ENCODE results near the gene CENPM.

Gene CENPM

DNA sequence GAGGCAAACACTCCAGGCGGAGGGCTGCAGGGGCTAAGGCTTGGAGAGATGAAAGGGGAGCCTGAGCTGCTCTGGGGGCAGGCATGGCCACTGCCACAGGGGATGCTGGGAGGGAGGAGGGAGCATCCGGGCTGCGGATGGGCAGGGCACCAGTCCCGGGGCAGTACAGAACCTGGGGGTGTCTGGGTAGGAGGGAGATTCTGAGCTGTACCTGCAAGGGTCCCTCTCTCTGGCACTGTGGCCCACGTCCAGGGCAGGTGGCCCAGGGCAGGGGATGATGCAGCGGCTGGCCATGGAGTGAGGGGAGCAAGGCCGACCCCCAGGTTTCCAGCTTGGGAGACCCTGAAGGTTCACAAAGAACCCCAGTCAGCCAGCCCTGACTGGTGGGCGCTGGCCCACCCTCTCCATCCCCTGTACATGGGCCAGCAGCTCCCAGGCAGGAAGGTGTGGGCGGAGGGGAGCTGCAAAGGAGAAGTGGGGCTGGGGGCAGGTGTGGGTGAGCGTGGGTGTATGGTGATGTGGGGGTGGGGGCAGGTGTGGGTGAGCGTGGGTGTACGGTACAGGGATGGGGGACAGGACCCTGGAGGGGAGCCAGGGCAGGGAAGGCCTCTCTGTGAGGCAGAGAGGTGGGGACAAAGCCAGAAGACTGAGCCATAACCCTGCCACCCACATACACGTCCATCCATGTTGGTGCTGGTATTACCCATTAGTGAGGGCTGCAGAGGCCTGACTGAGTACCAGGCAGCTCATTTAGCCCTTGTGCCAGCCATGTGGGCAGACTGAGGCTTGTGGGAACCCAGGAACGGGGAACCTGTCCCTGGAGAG is 18.1 kb downstream of the CENPM start:
- H3K27me3 Mint-ChIP-seq = peaks cover 4% of the 10 kb centered on the region
- peak overlapping the region; percentile 31 for H3K27ac Mint-ChIP-seq
- H3K4me3 Mint-ChIP-seq = peak overlapping the region; percentile 20
- H3K4me1 Mint-ChIP-seq (ENCODE audit: low read depth) = peaks cover 43% of the 10 kb centered on the region
- peaks cover 4% of the 10 kb centered on the region for H3K36me3 Mint-ChIP-seq (ENCODE audit: low read depth)
- H3K9me3 Mint-ChIP-seq = no peaks in the 10 kb centered on the region

DNA sequence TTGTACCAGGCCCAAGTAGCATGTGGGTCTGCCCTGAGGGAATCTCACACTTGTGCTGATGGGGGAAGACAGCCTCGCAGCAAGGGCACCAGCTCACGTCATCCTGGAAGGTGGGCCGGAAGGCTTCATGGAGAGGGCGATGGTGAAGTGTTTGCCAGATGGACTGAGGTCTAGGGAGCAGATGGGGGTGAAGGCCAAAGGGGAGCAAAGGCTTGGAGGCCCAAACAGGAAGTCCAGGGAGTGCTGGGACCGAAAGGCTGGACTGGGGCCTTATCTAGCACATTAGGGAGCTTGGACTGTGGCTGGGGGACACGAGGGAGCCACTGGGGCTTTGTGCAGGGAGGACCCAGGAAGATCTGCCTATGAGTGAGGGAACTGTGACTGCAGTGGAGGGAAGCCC is 19.1 kb downstream of the CENPM start:
- H3K27ac Mint-ChIP-seq = peak overlapping the region; percentile 45
- peaks cover 4% of the 10 kb centered on the region for H3K36me3 Mint-ChIP-seq (ENCODE audit: low read depth)
- no peak overlapping the region for H3K4me3 Mint-ChIP-seq
- peaks cover 40% of the 10 kb centered on the region for H3K4me1 Mint-ChIP-seq (ENCODE audit: low read depth)
- no peaks in the 10 kb centered on the region for H3K9me3 Mint-ChIP-seq
- peaks cover 4% of the 10 kb centered on the region for H3K27me3 Mint-ChIP-seq

DNA sequence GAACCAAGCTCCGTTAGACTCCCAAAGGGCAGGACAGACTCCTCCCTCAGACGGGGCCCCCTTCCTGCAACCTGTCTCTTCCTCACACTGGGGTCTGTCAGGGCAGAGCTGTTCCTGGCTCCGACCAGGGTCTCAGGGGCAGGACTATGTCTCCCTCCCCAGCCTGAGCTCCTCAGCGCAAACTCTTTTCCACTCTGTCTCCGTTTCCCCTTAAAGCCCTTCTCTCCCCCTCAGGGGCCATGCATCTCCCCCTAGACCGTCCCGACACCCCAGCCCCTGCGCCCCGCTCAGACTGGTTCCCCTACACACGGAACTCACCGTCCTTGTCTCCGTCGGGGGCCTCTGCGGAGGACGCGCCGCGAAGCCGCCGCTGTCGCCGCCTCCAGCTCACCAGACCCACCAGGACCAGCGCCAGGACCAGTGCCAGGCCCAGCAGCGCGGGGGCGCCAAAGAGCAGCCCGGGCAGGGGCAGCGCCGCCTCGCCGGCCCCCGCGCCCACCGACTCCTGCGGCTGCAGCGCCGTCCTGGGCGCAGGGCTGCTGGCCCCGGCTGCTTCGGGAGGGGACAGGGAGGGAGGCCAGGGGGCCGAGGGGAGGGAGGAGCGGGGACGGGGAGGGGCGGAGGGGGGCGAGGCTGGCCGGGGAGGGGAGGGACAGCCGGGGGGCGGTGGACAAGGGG is 21.0 kb downstream of the CENPM start:
- Mint-ChIP-seq H3K4me3 (peak overlapping the region; percentile 78), H3K36me3 (ENCODE audit: low read depth) (peaks cover 4% of the 10 kb centered on the region), H3K27me3 (peaks cover 4% of the 10 kb centered on the region), H3K4me1 (ENCODE audit: low read depth) (peaks cover 40% of the 10 kb centered on the region), H3K9me3 (no peaks in the 10 kb centered on the region), H3K27ac (peak overlapping the region; percentile 49)

DNA sequence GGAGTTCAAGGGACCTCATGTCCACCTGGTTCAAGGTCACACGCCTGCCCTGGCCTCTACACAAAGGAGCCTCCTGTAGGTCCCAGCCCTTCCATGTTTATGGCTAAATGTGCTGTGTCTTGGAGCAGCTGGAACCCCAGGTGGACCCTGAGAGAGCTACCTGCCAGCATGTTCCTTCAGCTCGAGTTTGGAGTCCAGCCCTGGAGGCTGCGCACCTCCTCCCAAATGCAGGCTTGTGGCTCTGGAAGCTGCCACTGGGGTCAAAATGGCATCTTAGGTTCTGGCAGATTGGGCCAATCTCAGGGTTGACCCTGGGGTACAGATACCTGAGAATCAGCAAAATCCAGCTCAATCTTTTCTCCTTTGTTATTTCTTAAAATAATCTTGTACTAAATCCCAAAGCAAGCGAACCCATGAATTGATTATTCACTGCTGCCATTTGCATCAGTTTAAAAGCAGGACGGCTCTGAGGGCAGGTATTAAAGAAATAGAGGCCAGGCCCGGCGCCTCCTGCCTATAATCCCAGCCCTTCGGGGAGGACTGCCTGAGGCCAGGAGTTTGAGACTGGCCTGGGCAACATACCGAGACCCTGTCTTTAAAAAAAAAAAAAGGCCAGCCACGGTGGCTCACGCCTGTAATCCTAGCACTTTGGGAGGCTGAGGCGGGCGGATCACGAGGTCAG is 23.2 kb downstream of the CENPM start:
- Mint-ChIP-seq H3K36me3 (ENCODE audit: low read depth) (peaks cover 4% of the 10 kb centered on the region), H3K27me3 (peaks cover 4% of the 10 kb centered on the region), H3K4me3 (no peak overlapping the region), H3K4me1 (ENCODE audit: low read depth) (peaks cover 43% of the 10 kb centered on the region), H3K9me3 (no peaks in the 10 kb centered on the region), H3K27ac (no peak overlapping the region)

DNA sequence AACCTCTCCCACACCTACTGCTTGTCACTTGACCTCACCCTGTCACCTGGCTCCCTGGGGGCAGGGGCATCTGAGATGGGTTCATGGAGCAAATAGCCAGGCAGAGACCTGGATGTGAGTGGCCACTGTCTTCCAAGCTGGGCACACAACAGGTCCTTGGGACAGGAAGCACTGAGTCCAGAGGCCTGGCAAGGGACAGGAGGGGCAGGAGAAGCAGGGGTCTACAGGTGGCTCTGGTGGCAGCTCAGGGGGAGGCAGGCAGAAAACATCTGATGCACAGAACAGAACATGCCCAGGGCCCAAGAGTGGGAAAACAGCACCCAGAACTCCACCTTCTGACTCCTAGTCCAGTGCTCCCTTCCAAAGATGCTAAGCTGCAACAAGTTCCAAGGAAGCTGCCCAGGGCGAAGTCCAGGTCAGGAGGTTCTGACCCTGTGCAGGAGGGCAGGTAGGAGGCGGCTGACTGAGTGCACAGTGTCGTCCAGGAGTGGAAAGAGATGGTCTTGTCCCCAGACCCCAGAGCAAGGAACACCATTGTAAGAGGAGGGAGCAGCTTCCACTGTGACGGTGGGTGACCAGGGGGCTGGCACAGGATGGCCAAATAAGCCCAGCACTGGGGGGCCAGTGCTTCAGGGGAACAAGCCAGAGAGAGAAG is 23.9 kb downstream of the CENPM start:
- H3K27ac Mint-ChIP-seq = no peak overlapping the region
- H3K4me1 Mint-ChIP-seq (ENCODE audit: low read depth) = peaks cover 43% of the 10 kb centered on the region
- no peaks in the 10 kb centered on the region for H3K9me3 Mint-ChIP-seq
- peaks cover 4% of the 10 kb centered on the region for H3K27me3 Mint-ChIP-seq
- no peak overlapping the region for H3K4me3 Mint-ChIP-seq
- H3K36me3 Mint-ChIP-seq (ENCODE audit: low read depth) = peaks cover 4% of the 10 kb centered on the region

DNA sequence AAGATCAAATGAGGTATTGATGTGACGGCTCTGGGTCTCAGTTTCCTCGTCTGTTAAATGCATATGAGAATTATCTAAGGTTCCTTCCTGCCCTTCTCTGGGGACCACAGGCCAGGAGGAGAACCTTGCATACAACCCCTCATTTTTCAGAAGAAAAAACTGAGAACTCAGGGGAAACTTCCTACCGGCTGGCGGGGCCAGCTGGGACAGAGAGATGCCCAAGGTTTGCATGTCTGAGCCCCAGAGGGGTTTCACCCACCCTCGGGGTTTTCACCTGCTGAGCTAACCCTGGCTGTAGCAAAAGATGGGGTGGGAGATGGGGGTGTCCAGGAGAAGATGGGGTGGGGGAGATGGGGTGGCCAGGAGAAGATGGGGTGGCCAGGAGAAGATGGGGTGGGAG is 24.6 kb downstream of the CENPM start:
- Mint-ChIP-seq H3K36me3 (ENCODE audit: low read depth) (peaks cover 4% of the 10 kb centered on the region), H3K4me1 (ENCODE audit: low read depth) (peaks cover 39% of the 10 kb centered on the region), H3K4me3 (no peak overlapping the region), H3K9me3 (no peaks in the 10 kb centered on the region), H3K27ac (no peak overlapping the region), H3K27me3 (peaks cover 4% of the 10 kb centered on the region)

DNA sequence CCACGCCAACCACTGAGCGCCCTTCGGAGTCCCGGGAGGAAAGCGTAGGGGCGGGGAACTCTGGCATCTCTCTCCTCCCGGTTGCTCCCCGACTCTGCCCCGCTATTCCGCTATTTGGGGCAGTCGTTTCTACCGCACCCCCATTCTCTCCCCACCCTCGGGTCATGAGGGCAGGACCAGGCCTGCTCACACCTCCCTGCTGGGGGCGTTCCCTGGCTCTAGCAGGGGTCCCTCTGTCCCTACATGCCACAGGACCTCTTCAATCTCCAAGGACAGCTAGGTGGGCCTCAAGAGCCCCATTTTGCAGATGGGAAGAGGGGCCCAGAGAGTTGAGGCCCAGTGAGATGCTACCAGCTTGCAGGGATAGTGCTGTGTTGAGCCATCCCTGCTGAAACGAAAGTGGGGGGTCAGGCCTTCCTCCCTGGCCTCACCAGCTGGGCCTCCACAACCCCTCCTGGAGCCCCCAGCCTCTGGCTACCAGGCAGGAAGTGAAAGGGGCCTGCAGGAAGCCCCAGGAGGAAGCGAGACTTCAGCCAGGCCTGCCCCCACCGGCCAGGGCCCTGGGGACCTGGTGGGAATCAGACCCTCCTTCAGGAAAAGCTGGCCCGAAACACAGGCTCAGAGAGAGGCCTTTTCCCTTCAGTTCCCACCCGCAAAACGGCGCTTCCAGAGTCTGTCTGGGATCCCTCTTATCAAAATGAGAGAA is 26.5 kb downstream of the CENPM start:
- H3K36me3 Mint-ChIP-seq (ENCODE audit: low read depth) = peaks cover 4% of the 10 kb centered on the region
- H3K27ac Mint-ChIP-seq = peak overlapping the region; percentile 26
- H3K9me3 Mint-ChIP-seq = no peaks in the 10 kb centered on the region
- H3K4me3 Mint-ChIP-seq = no peak overlapping the region
- H3K27me3 Mint-ChIP-seq = peaks cover 20% of the 10 kb centered on the region
- peaks cover 33% of the 10 kb centered on the region for H3K4me1 Mint-ChIP-seq (ENCODE audit: low read depth)

DNA sequence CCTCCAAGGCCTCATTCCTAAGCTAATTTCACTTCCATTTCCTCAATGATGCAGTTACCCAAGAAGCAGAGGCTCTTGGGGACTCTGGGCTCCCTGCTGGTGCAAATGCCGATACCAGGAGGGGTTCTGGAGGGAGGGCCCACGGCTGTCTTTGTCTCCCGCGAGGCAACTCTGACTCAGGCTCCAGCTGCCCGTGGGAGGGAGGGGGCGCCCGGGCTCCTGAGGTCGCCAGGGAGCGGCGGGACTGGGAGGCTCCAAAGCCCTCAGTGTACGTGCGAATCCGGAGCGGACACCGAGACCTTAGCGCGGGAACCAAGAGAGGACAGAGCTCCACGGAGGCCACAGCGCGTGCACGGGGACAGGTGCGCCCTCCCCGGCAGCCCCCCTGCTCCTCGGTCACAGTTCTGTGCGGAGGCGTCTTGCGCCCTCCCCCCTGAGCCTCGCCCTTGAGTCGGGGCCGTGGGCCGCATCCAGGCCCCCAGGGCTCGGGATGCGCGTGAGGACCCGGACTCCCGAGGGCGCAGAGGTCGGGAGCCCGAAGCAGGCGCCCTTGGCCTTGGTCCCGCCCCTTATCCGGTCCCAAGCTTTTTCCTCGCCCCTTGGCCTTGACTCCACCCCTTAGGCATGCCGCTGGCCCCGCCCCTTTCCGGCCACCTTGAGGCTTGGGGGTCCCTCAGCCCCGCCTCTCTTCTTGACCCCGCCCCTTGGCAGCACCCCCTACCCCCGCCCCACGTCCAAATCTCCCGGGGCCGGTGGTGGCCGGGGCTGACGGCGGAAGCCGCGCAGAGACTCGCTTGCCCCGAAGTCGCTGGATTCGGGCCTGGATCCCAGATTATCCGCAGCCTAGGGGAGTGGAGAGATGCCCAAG is 27.4 kb downstream of the CENPM start:
- Mint-ChIP-seq H3K4me1 (ENCODE audit: low read depth) (peaks cover 26% of the 10 kb centered on the region), H3K9me3 (no peaks in the 10 kb centered on the region), H3K27me3 (peaks cover 18% of the 10 kb centered on the region), H3K4me3 (peak overlapping the region; percentile 64), H3K36me3 (ENCODE audit: low read depth) (no peaks in the 10 kb centered on the region), H3K27ac (no peak overlapping the region)

DNA sequence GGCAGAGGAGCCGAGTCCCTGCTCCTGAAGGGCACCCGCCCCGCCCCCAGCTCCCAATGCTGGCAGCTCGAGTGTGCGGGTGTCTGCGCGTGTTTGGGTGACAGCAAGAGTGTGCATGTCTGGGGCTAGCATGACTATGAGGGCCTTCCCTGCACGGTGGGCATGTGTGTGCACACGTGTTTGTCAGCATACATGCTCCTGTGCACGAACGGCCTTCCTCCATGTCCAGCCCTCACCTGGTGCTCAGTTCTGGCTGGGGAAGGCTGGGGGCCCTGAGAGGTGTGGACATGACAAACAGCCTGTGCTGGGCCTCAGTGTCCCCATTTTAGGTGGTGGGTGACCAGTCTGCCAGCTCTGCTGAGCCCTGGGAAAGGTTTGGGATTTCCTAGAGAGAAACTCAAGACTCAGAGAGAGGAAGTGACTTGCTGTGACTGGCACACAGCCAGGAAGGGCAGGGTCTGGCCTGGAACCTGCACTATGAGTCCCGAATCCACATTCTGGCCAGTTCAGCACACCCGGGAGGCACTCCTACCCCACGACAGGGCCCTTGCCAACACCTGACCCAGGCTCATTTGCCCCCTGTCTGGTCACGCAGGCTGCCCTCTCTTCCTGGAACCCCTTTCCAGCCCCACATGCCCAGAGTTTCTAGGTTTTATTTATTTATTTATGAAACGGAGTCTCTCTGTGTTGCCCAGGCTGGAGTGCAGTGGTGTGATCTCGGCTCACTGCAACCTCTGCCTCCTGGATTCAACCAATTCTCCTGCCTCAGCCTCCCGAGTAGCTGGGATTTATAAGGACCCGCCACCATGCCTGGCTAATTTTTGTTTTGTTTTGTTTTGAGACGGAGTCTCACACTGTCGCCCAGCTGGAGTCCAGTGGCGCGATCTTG is 28.8 kb downstream of the CENPM start:
- Mint-ChIP-seq H3K4me1 (ENCODE audit: low read depth) (peaks cover 27% of the 10 kb centered on the region), H3K36me3 (ENCODE audit: low read depth) (no peaks in the 10 kb centered on the region), H3K4me3 (peak overlapping the region; percentile 49), H3K27ac (no peak overlapping the region), H3K27me3 (peaks cover 21% of the 10 kb centered on the region), H3K9me3 (no peaks in the 10 kb centered on the region)

DNA sequence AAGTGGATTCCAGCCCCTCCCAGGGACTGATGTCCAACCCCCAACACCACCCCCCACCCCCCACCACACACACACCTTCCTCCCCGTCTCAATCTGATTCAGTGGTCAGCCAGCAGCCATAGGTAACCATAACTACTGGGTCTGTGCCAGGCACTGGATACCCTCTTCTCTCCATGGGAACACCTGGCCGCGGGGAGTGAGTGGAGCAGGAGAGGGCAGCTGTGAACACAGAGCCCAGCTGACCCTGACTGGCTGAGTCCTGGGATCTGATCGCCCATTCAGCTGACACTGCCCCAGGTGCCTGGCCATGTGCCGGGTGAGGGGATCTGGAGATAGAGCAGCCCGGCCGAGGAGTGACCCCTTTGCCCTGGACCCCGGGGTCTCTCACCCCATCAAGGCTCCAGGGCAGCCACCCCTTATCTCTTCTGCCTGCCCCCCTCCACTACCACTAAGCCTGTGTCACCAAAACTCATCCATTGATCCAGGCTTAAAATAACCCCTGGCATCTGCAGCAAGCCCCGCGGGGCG is 29.5 kb downstream of the CENPM start:
- H3K27me3 Mint-ChIP-seq = peaks cover 28% of the 10 kb centered on the region
- H3K4me1 Mint-ChIP-seq (ENCODE audit: low read depth) = peaks cover 34% of the 10 kb centered on the region
- H3K27ac Mint-ChIP-seq = no peak overlapping the region
- no peaks in the 10 kb centered on the region for H3K36me3 Mint-ChIP-seq (ENCODE audit: low read depth)
- H3K4me3 Mint-ChIP-seq = no peak overlapping the region
- H3K9me3 Mint-ChIP-seq = no peaks in the 10 kb centered on the region

DNA sequence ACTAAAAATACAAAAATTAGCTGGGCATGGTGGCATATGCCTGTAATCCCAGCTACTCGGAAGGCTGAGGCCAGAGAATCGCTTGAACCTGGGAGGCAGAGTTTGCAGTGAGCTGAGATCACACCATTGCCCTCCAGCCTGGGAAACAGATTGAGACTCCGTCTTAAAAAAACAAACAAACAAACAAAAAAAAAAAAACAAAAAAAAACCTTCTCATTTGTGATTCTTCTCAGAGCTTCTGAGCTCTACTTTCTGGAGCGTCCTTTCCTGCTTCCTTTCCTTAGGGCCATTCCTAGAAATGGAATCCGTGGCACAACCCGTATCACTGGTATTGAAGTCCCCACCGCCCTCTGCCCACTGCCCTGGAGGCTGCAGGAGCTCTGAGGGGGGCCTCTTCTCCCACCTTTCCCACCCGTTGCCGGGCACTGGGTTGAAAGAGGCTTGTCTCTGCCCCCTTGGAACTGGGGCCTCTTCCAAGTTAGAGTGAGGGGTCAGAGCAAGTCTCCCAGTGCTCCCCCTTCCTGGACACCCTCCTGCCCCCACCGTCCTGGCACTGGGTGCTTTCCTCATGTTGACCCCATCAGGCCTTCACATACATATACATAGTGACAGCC is 30.1 kb downstream of the CENPM start:
- peaks cover 34% of the 10 kb centered on the region for H3K27me3 Mint-ChIP-seq
- no peaks in the 10 kb centered on the region for H3K9me3 Mint-ChIP-seq
- H3K27ac Mint-ChIP-seq = no peak overlapping the region
- no peak overlapping the region for H3K4me3 Mint-ChIP-seq
- H3K4me1 Mint-ChIP-seq (ENCODE audit: low read depth) = peaks cover 36% of the 10 kb centered on the region
- no peaks in the 10 kb centered on the region for H3K36me3 Mint-ChIP-seq (ENCODE audit: low read depth)

DNA sequence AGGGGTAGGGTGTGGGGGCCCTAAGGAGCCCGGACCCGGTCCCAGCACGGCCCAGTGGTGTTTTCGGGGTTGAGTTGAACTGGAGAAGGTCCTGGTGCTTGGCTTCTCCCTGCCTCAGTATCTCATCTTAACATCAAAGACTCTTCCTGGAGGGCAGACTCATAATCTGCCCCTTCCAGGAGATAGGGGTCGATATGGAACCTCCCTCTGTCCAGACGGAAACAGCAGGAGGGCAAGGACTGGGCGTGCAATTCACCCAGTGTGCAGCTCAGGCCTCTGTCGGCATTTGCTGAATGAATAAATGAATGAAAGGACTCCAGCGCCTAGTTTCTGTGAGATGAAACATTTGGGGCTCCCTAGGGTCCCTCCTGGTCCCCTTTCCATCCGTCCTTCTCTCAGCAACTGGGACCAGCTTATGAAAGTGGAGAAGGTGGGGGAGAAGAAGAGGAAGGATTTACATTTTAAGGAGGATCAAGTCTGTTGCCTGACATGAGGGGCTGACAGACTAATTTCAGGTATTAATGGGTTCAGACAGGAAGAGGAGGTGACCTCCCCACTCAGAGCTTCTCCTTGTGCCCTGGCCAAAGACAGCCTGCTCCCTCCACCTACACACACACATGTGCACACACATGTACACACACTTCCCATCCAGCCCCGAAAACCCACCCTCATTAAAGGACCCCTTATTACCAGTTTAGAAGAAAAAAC is 31.0 kb downstream of the CENPM start:
- Mint-ChIP-seq H3K4me3 (peak overlapping the region; percentile 32), H3K27me3 (peaks cover 41% of the 10 kb centered on the region), H3K36me3 (ENCODE audit: low read depth) (no peaks in the 10 kb centered on the region), H3K27ac (no peak overlapping the region), H3K4me1 (ENCODE audit: low read depth) (peaks cover 43% of the 10 kb centered on the region), H3K9me3 (no peaks in the 10 kb centered on the region)

All from stimulated activated naive CD8-positive, alpha-beta T cell treated with anti-CD3 and anti-CD28 coated beads, Interleukin-15, Interleukin-2, amounts not matched to agents 100 ng/mL and 50 ng/mL, for 24 hours (primary cell).